GM19099 (cell line): ENCODE measurements around the gene ANG.

ENCODE experiments used
- POLR2A ChIP-seq: IDR thresholded peaks from 3 replicates; pipeline ENCODE4 v1.6.1; 2011; ENCODE audit warnings: low read depth; ENCODE audit not compliant: insufficient read length; ENCODE audit errors: extremely low read depth

ANG gene

DNA sequence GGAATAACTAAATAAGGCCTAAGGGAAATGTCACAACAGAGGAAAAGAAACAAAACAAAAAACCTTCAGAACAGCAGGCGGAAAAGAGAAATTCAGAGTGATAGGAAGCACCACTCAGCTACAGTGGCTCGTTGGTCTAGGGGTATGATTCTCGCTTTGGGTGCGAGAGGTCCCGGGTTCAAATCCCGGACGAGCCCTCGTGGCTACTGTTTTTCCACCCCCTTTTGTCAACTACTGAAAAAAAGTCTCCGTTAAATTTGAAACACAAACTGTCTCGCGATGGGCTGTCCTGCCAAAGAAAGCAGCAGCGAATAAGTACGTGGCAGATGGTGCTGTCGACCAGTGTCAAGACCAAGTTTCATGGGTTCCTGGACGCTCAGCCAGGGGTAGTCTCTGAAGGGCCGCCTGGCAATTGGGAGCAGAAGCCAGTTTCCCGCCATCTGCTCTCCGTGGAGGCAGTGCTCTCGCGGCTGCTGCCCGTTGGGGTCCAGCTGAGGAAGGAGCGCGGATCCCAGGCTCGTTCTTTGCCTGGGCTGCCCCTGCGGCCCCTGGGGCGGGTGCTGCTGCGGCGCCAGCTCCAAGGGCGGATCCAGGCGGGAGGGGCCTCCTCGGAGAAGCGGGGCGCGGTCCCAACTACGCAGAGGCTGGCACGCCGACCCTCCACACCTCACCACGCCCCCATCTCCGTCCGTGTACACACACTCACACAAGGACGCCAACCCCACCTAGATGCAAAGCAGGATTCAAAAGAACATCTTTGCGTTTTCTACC, 4.5 kb upstream of the ANG start, which contains the start of gene RNASE4:
TSS of gene RNASE4 (plus strand) at position 670 of the 771 bp plus-strand sequence. CDS start 14,812 bp downstream, outside the sequence.
- TF ChIP-seq POLR2A, result peak; percentile 53

DNA sequence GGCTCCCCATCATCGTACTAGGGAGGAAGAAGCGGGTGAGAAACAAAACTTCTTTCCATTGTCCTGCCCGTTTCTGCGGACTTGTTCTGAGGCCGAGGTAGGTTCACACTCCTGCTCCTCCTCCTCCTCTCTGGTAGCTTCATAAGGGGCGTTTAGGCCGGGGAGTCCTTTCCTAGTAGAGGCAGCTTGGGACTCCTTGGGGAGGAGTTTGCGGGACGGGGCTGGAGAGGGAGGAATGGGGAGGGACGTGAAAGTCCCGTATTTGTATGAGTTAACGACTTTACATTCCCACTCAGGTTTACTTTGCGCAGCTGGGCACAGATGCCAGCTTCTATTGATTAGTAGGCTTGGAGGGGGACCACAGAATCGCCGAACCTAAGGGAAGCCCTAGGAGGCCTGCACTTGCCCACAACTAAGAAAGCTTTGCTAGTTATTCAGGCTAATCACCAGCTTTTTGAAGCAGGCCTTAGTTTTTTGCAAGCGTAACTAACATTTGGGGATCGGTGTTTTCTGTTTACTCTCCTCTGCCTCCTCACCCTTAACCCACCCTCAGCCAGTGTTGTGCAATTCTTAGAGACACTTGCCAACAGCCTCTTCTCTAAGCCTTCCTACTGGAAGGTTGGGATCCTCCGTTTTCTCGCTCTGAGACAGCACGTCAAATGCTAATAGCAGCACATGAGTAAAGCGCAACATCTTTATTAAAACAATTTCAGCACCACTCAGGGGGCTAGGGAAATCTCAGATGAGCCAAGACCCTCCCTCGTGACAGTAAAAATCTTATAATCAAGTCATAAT, 3.7 kb upstream of the ANG start:
- TF ChIP-seq POLR2A, result no peak

DNA sequence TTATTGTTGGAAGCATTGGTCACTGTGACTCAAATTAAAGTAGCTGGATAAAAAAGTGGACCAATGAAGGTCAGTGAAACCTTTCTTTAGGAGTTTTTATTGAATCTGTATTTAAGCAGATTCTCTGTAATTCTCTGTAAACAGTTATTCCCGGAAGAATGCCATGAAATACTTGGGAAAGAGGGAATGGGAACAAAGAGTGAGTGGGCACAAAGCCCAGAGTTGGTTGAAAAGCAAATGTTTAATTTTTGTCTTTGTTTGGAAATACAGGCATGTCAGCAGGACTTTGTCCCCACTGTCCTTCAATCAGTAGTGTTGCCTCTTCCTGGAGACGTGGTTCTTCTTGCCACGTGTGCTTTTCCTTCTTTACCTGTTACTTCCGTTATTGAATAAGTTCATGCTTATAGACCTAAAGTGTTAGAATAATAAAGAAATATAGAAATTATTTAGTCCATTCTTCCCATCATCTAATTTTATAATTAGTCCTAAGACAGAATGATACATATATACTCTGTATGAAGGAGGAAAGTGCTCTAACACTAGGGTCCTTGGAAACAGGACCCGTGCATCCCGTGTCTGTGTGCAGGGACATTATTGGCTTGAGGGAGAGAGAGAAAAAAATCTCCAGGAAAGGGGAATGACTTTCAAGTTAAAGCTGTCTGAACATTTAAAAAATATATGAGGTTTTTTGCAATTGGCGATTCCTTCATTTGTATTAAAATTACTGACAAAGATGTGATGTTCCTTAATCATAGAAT, 2.0 kb upstream of the ANG start:
- TF ChIP-seq POLR2A, result no peak

DNA sequence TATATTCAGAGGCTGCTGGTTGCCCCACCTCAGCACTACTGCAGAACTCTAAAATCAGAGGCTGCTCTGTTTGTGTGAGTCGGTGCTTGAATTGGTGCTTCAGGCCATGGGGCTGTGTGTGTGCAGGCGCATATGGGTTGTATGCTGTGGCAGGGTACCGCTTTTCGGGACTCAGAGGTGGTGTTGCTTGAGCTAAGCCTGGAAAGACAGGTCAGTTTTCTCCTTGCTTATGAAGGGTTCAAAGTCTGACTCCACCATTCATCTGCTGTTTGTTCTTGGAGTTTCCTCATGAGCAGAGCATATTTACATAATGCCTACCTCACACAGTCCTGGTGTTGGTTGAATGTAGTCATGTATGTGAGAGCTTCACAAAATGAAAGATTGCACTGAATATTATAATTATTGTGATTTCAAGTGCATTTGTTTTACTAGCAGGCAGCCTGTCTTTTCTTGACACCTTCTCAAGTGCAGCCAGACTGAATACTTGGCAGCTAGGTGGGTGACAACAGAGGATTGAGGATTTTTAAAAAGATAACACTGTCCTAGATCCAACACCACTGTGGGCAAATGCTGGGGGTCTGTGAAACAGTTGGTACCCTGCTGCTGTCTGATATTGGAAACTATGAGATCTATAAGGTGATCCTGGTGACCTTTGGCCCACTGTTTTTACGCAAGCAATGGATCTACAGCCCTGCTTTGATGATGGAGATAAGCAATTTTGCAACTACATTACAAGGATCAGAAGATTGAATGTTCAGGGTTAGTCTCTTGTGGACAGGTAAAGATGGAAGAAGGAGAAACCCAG, 1.0 kb upstream of the ANG start:
- TF ChIP-seq POLR2A, result no peak

DNA sequence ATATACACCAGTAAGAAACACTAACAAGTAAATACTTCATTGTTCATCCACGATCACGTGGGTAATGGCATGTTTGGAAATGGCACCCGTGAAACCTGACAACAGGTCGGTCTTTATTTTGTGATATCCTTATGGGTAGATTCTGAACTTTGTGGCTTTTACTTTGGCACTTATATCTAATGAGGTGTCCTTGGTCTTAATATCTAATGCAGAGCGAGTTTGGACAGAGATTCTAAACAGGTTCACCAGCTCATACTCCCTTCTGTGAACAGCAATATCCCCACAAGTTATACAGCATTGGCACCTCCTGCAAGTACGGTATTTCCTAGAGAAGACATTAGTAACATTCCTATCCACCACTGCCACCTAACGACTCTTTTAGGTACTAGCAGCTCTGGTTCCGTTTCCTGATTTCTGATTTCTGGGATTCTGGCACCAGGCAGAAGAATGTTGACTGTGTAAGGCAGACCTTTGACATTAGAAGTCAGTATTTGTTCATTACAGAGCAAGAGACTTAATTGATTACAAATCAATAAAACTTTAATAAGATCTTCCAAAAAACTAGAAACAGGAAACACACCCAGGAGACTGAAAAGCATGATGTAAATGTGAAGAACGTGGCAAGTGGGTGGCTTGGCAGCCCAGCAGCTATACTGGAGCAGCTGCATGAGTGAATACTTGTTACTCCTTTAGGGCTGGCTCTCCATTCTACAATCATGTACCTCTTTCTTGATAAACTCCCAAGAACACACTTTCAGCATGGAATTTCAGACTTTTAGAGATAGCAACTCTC, 2.5 kb downstream of the ANG start:
- TF ChIP-seq POLR2A, result no peak

DNA sequence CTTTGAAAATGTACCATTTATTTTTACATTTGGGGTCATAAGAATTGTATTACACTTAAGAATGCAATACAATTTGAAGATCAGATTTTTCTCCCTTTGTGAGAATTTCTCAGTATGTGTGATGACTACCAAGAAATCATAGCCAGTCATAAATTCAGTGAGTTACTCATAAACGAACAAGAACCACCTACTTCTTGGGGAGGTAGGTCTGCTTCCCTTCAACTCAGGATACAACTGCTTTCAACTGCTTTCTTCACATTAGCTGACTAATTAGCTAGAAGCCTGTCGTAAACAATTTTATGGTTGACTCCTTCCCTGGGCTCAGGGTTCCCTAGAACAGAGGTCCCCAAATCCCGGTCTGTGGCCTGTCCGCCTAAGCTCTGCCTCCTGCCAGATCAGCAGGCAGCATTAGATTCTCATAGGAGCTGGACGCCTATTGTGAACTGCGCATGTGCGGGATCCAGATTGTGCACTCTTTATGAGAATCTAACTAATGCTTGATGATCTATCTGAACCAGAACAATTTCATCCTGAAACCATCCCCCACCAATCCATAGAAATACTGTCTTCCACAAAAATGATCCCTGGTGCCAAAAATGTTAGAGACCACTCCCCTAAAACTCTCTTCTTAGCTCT, 3.7 kb downstream of the ANG start:
- no peak for TF ChIP-seq POLR2A

DNA sequence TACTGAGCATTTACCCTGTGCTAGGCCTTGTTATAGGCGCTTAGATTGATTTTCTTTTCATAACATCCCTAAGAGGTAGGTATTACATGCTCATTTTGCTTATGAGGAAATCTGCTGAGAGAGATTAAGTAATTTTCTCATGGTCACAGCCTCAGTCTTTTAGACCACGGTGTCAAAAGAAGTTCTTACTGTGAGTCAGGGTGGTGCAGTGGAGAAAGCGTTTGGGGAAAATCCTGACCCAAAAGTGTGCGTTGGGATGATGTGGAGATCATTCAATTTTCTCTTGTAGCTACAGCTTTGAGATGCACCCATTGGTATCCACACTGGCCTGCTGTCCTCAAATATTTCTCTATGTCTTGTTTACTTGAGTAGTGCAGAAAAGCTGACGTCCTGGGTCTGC, 8.2 kb downstream of the ANG start:
- no peak for TF ChIP-seq POLR2A

DNA sequence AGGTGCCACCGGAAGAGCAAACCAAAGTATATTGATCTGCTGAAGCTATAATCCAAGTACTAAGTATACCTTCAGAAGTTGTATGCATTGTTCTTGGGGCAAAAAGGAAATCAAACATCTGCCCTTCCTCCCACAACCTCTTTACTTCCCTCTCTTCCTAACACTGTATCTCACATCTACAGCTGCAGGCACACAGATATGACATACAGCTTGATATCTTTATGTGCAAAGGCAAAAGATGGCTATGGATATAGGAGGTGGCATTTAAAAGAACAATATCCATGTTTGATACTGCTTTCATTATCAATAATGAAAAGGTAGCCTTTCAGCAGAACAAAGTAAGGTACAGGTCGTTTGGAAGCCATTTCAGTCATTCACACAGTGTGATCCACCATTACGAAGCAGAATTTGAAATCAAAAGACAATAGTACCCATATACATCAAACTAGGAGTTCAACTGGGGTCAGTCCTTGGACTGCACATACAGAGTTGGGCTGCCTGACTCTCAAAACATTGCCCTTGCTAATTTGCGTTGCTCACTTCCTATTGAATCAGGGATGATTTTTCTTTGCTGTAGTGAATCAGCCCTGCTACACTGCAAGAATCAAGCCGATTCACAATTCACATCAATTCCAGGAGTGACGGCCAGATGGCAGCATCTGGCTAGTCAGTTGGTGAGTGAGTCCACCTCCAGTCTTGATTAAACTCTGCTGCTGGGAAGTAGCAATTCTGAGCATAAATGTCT, 8.9 kb downstream of the ANG start:
- no peak for TF ChIP-seq POLR2A

DNA sequence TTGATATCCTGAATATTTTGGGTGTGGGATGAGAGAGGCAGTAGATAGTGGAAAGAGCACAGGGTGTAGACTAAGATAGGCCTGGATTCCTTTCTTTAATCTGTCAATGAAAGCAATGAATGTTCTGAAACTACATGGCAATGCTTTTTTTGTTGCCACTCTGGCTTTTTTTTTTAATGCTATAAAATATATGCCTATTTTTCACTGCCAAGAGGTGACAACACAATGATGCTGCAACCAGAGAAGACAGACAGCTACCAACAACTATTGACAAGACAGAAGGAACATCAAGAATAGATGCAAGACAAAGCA, 9.4 kb downstream of the ANG start:
- no peak for TF ChIP-seq POLR2A

DNA sequence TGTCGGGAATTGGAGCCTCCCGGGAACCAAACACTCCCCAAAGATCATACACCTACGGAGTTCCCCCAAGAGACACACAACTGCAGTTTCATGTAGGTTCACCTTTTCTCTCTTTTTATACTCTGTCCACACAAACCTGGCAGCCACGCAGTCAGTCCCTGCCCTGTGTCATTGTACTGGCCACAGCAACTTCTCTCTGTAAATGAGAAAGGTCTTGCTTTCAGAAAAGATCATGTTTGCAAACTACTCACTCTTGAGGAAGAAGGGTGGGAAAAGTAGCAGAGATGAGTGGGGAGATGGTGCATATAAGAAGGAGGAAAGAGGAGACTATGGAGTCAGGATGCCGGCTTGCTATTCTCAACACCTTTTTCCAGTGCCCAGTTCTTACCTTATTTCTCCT, 10.4 kb downstream of the ANG start:
- no peak for TF ChIP-seq POLR2A

DNA sequence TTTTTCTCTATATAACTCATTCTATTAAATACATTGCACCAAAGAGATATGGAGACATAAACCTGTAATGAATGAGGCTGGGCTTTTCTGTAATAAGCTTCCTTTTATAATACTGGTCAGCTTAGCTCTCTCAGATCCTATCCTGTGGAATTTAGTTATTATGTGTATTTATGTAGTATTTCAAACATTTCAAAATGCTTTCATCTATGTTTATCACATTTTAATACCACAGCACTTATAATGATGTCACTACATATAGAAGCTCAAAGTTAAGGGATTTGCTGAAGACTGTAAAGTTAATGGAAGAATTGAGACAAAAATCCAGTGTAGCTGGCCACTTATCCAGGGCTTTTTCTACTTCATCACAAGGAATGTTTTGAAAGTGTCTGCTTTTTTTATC, 11.4 kb downstream of the ANG start:
- TF ChIP-seq POLR2A, result no peak

DNA sequence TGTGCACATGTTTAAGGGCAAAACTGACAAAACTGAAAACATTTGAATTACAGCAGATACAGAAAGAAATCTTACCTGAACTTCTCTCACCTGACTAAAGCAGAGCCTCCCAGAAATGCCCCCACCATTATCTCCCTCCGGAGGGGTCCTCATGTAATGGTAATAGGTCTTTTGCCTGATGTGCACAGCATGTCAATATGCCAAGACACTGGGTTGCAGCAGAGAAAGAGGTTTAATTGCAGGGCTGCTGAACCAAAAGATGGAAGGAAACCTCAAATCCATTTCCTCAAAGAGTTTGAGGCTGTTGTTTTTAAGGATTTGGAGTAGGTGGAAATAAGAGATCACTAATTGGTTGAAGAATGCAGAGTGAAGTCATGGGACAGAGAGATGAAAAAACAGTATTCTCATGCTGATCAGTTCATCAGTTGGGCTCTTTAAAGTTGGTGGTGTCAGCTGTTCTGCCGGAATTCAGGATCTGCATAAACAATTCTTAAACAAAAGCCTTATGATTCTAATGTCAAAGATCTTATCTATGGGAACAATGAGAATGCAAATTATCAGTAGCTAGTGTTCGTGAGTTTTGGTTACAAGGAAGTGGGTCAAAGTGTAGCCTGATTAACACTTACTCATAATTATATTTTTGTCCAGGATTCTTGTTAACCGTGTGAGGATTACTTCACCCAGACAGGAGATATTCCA, 18.2 kb downstream of the ANG start:
- TF ChIP-seq POLR2A, result no peak
